Breast epithelium (tissue), 3 donors: ENCODE data around the gene RAB44.
"Not testable (repeated sequence)": the region's sequence is repeated elsewhere in the genome, so short reads cannot be mapped to it uniquely, and the experiment has no call there.

ENCODE experiments used
- POLR2A ChIP-seq: fragments of 450-650 bp; IDR thresholded peaks from one replicate; pipeline ENCODE4 v1.6.1; 2016; ENCODE audit warnings: antibody characterized with exemption, mild to moderate bottlenecking, moderate library complexity
- POLR2AphosphoS5 ChIP-seq, 3 donors: sonication (generic); formaldehyde crosslinking; IDR thresholded peaks; one replicate each; pipeline ENCODE4 v1.6.1; 2017; ENCODE audit warnings: antibody characterized with exemption in 3 of 3
- TF ChIP-seq, protein P1 (sequence below), 3 donors: fragments of 450-650 bp; IDR thresholded peaks; one replicate each; pipeline ENCODE4 v1.5.1; 2016 to 2017; ENCODE audit warnings: antibody characterized with exemption in 3 of 3, mild to moderate bottlenecking in 3 of 3, moderate library complexity in 3 of 3

DNA sequence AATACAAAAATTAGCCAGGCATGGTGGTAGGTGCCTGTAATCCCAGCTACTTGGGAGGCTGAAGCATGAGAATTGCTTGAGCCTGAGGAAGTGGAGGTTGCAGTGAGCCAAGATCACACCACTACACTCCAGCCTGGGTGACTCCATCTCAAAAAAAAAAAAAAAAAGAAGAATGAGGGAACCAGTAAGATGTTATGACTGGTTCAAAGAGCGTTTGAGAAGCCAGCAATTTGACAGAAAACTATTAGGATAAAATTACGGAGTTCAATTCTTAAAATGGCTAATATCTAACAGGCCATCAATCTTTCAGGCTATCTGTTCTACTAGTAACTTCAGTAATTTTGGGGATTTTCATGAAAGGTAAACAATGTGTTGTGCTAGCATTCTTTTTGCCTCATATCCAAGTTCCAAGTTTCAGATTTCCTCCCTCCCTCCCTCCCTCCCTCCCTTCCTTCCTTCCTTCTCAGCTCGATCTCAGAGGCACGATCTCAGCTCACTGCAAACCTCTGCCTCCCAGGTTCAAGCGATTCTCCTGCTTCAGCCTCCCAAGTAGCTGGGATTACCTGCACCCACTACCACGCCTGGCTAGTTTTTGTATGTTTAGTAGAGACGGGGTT lies 7.4 kb downstream of the RAB44 start:
- not testable (repeated sequence) for TF ChIP-seq POLR2A; POLR2AphosphoS5 (IDR thresholded peaks at IDR 0.05)
- TF ChIP-seq, protein P1, sequence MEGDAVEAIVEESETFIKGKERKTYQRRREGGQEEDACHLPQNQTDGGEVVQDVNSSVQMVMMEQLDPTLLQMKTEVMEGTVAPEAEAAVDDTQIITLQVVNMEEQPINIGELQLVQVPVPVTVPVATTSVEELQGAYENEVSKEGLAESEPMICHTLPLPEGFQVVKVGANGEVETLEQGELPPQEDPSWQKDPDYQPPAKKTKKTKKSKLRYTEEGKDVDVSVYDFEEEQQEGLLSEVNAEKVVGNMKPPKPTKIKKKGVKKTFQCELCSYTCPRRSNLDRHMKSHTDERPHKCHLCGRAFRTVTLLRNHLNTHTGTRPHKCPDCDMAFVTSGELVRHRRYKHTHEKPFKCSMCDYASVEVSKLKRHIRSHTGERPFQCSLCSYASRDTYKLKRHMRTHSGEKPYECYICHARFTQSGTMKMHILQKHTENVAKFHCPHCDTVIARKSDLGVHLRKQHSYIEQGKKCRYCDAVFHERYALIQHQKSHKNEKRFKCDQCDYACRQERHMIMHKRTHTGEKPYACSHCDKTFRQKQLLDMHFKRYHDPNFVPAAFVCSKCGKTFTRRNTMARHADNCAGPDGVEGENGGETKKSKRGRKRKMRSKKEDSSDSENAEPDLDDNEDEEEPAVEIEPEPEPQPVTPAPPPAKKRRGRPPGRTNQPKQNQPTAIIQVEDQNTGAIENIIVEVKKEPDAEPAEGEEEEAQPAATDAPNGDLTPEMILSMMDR (IDR thresholded peaks at IDR 0.05) = not testable (repeated sequence)
